ENCODE measurements around the gene TSPAN18. TPM values are rescaled to one million over a fixed set of nuclear protein-coding genes. Genes with fewer than 3 reads are reported as not detected.

Gene TSPAN18
- total RNA-seq, 1 experiment from 2014 or later, result 18.3 TPM

GRCh38 chr11:44814881-44815592, 88.3 kb downstream of the TSPAN18 start (continued):
- no peak for TF ChIP-seq ELF1 (IDR thresholded peaks at IDR 0.05; ENCODE audit: borderline replicate concordance, low read depth)
- TF ChIP-seq POLR2AphosphoS5 (IDR thresholded peaks at IDR 0.05; ENCODE audit: low read depth, low read length), result no peak
- TF ChIP-seq REST (IDR thresholded peaks at IDR 0.05; ENCODE audit: low read depth), result no peak
- no peak for TF ChIP-seq RAD21 (IDR thresholded peaks at IDR 0.05; ENCODE audit: low read depth)

DNA sequence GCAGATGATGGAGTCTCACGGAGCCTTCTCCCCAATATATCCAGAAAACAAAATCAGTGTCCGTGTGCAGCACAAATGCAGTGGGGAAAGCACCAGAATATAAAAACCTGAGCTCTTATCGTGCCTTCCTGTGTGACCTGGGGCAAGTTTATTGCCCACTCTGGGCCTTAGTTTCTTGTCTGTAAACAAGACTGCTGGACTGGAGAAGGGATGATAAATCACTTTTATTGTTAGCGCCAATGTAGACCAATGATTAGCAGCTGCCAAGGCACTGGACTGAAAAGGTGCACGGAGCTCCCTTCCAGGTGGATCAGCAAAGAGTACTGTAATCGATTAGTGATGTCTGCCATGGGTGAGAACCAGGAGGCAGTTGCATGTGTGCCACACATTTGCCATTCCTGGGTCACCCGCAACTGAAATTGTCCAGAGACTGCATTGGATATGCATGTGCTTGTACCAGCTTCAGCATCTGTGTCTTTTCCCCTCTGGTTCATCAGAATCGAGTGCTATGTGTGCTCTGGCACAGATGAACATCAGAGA, 89.2 kb downstream of the TSPAN18 start:
- RAD21 ChIA-PET (ENCODE audit: low non-redundant PET in 1 of 2, low total read pairs in 2 of 2, uncharacterized antibody in 2 of 2, unreplicated experiment in 2 of 2), result no interaction called here
- H3K4me2 ChIP-seq (ENCODE audit: low read length), result no peak overlapping the region

More for the DNA sequence above, 89.2 kb downstream of the TSPAN18 start:
- BruUV-seq (replicated peaks), result no TSS peak
- ATAC-seq (no peak), DNase-seq (ENCODE audit: low read depth, low spot score) (no peak)
- Histone ChIP-seq H3K27me3 (ENCODE audit: insufficient read depth, low read length) (no peaks in the 10 kb centered on the region), H4K20me1 (ENCODE audit: insufficient read depth) (no peaks in the 10 kb centered on the region), H3K27ac (ENCODE audit: low read depth, low read length) (no peak overlapping the region), H2AFZ (ENCODE audit: low read depth, low read length, poor library complexity, severe bottlenecking) (no peak overlapping the region), H3K79me2 (ENCODE audit: insufficient read depth, low read length) (no peaks in the 10 kb centered on the region), H3K9me3 (ENCODE audit: control insufficient read depth in 1 of 2, insufficient read depth in 1 of 2, low read depth in 1 of 2, low read length in 2 of 2) (no peaks in the 10 kb centered on the region), H3K4me1 (ENCODE audit: control insufficient read depth in 1 of 2, insufficient read depth in 2 of 2, low read length in 2 of 2) (no peaks in the 10 kb centered on the region), H3K9me2 (ENCODE audit: insufficient read depth) (no peaks in the 10 kb centered on the region), H3K4me3 (replicated peaks in 1 of 2; ENCODE audit: low read depth in 1 of 2, low read length in 2 of 2) (no peak overlapping the region), H3K9ac (ENCODE audit: low read length) (no peak overlapping the region), H3K36me3 (ENCODE audit: control insufficient read depth in 1 of 2, insufficient read depth in 2 of 2, low read length in 2 of 2) (no peaks in the 10 kb centered on the region)
- TF ChIP-seq ZNF274 (IDR thresholded peaks at IDR 0.05; ENCODE audit: low read depth, low read length) (no peak), RAD21 (IDR thresholded peaks at IDR 0.05; ENCODE audit: low read depth) (no peak), EZH2phosphoT487 (IDR thresholded peaks at IDR 0.05; ENCODE audit: borderline replicate concordance) (no peak), SIN3A (IDR thresholded peaks at IDR 0.05; ENCODE audit: low read depth) (no peak), EZH2 (IDR thresholded peaks at IDR 0.05) (no peak), ZFX (IDR thresholded peaks at IDR 0.05) (no peak), CBX3 (IDR thresholded peaks at IDR 0.05; ENCODE audit: low read depth) (no peak), ELF1 (IDR thresholded peaks at IDR 0.05; ENCODE audit: borderline replicate concordance, low read depth) (no peak), CEBPB (IDR thresholded peaks at IDR 0.05; ENCODE audit: low read depth) (no peak), POLR2AphosphoS5 (IDR thresholded peaks at IDR 0.05; ENCODE audit: low read depth, low read length) (no peak), POLR2A (IDR thresholded peaks at IDR 0.05; ENCODE audit: borderline replicate concordance, extremely low read depth, insufficient read depth, insufficient read length) (no peak), FOSL1 (IDR thresholded peaks at IDR 0.05; ENCODE audit: low read depth) (no peak)
- TF ChIP-seq, protein P1, sequence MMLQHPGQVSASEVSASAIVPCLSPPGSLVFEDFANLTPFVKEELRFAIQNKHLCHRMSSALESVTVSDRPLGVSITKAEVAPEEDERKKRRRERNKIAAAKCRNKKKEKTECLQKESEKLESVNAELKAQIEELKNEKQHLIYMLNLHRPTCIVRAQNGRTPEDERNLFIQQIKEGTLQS (IDR thresholded peaks at IDR 0.05), result no peak
- CTCF ChIA-PET, result interaction anchor here (0.6 kb wide), 1 partner anchor 115 kb away, joined by 3 read pairs; no protein-coding TSS in a partner anchor
- POLR2A ChIA-PET, result no interaction called here
- intact Hi-C loops (cut with micrococcal nuclease), result no loop called here

Measured in HCT116 (cell line).